A549 (cell line): ENCODE data around the gene DMGDH. TPM values are rescaled to one million over a fixed set of nuclear protein-coding genes. Genes with fewer than 3 reads are reported as not detected.

ENCODE experiments used
- ATAC-seq, 2 experiments: fragments of 200-7000 bp in 1 of 2; fragments of >200 bp in 1 of 2; cut with Nextera tagmentation in 1 of 2; cut with Tn5 transposase in 1 of 2; 3 replicates each; pipeline versions ENCODE4 v1.8.0 to v1.9.1; 2018 to 2020; ENCODE audit warnings: mild to moderate bottlenecking in 1 of 2, moderate library complexity in 1 of 2
- CTCF ChIA-PET: fragments of 300-600 bp; sonication (Branson Sonifier 250); formaldehyde crosslinking; extraction: SDS; loops from one replicate; lab custom pipeline; 2021; ENCODE audit warnings: antibody characterized with exemption, inconsistent platforms; lab: Yijun Ruan, JAX
- POLR2A ChIA-PET: fragments of 350-600 bp; formaldehyde crosslinking; extraction: SDS; loops from one replicate; lab custom pipeline; 2021; ENCODE audit warnings: antibody characterized with exemption, inconsistent platforms; lab: Yijun Ruan, JAX
- DNase-seq, 2 experiments: peaks; one replicate each; pipeline versions ENCODE4 v3.0.0 to v3.0.0-alpha.2; 2011 to 2016; ENCODE audit warnings: low read depth in 1 of 2, low spot score in 1 of 2
- FAIRE-seq: peaks from 2 replicates; lab custom pipeline; 2011; peaks lifted over from hg19 to GRCh38; lab: Jason Lieb, UNC
- H3K27ac ChIP-seq, 2 experiments: fragments of >200 bp; sonication (Bioruptor Twin); formaldehyde crosslinking; 3 replicates each; pipeline ENCODE4 v1.5.1; 2016 to 2017
- H3K4me1 ChIP-seq: fragments of >200 bp; sonication (Bioruptor Twin); formaldehyde crosslinking; 3 replicates; pipeline ENCODE4 v1.6.1; 2016
- H3K4me2 ChIP-seq: fragments of >200 bp; sonication (Bioruptor Twin); formaldehyde crosslinking; 3 replicates; pipeline ENCODE4 v1.6.1; 2016
- H3K4me3 ChIP-seq: fragments of >200 bp; sonication (Bioruptor Twin); formaldehyde crosslinking; 3 replicates; pipeline ENCODE4 v1.5.1; 2016
- H3K9me3 ChIP-seq: fragments of >200 bp; sonication (Bioruptor Twin); formaldehyde crosslinking; 3 replicates; pipeline ENCODE4 v1.6.1; 2016
- BCL3 ChIP-seq: fragments of >200 bp; sonication (Bioruptor Twin); formaldehyde crosslinking; IDR thresholded peaks from 3 replicates; pipeline ENCODE4 v1.6.1; 2016
- CBX2 ChIP-seq: fragments of 200-600 bp; sonication (generic); IDR thresholded peaks from 2 replicates; pipeline ENCODE4 v1.6.1; 2016; ENCODE audit warnings: low read depth, mild to moderate bottlenecking, borderline replicate concordance
- CBX8 ChIP-seq: fragments of 200-600 bp; sonication (generic); IDR thresholded peaks from 2 replicates; pipeline ENCODE4 v1.6.1; 2016
- CHD2 ChIP-seq: fragments of 150-350 bp; IDR thresholded peaks from 2 replicates; pipeline ENCODE4 v1.6.1; 2014; ENCODE audit warnings: low read length; ENCODE audit not compliant: partially characterized antibody
- CHD4 ChIP-seq: fragments of 200-600 bp; sonication (generic); IDR thresholded peaks from 2 replicates; pipeline ENCODE4 v1.6.1; 2016; ENCODE audit warnings: antibody characterized with exemption, mild to moderate bottlenecking, borderline replicate concordance
- EHF ChIP-seq: fragments of 250-450 bp; sonication (Bioruptor Pico); IDR thresholded peaks from 2 replicates; pipeline ENCODE4 v1.5.0; 2020; ENCODE audit warnings: mild to moderate bottlenecking
- EHMT2 ChIP-seq: fragments of 200-600 bp; sonication (generic); IDR thresholded peaks from 2 replicates; pipeline ENCODE4 v1.6.1; 2016; ENCODE audit warnings: antibody characterized with exemption, low read depth, mild to moderate bottlenecking, moderate library complexity
- EP300 ChIP-seq, 2 experiments: fragments of >200 bp; sonication (Bioruptor Twin); formaldehyde crosslinking; IDR thresholded peaks; 2 replicates in 1 of 2; 3 replicates in 1 of 2; pipeline ENCODE4 v1.6.1; 2016 to 2017
- ESRRA ChIP-seq: fragments of 150-350 bp; IDR thresholded peaks from 2 replicates; pipeline ENCODE4 v1.6.1; 2014; ENCODE audit warnings: mild to moderate bottlenecking, low read length, borderline replicate concordance
- FOXS1 ChIP-seq: fragments of 250-450 bp; sonication (Bioruptor Pico); IDR thresholded peaks from 2 replicates; pipeline ENCODE4 v1.5.0; 2020; ENCODE audit warnings: mild to moderate bottlenecking, moderate library complexity
- GATA3 ChIP-seq: IDR thresholded peaks from 2 replicates; pipeline ENCODE4 v1.6.1; 2012; ENCODE audit warnings: borderline replicate concordance
- HDAC2 ChIP-seq: fragments of 200-600 bp; sonication (generic); IDR thresholded peaks from 2 replicates; pipeline ENCODE4 v1.6.1; 2016
- HEYL ChIP-seq: fragments of 250-450 bp; sonication (Bioruptor Pico); IDR thresholded peaks from 2 replicates; pipeline ENCODE4 v1.8.0; 2021; ENCODE audit warnings: mild to moderate bottlenecking, moderate library complexity
- JUN ChIP-seq, 2 experiments: fragments of >200 bp; sonication (Bioruptor Twin); formaldehyde crosslinking; IDR thresholded peaks; 2 replicates in 1 of 2; 3 replicates in 1 of 2; pipeline ENCODE4 v1.6.1; 2016 to 2017
- KDM5A ChIP-seq: fragments of 200-600 bp; sonication (generic); IDR thresholded peaks from 2 replicates; pipeline ENCODE4 v1.6.1; 2016; ENCODE audit warnings: antibody characterized with exemption, mild to moderate bottlenecking
- MAFK ChIP-seq: fragments of 450-650 bp; IDR thresholded peaks from 2 replicates; pipeline ENCODE4 v1.6.1; 2014; ENCODE audit not compliant: partially characterized antibody
- MYC ChIP-seq: IDR thresholded peaks from 2 replicates; pipeline ENCODE4 v1.6.1; 2012; ENCODE audit warnings: mild to moderate bottlenecking, inconsistent platforms, low read length, improper control_type of control experiment, borderline replicate concordance
- NR3C1 ChIP-seq: fragments of >200 bp; sonication (Bioruptor Twin); formaldehyde crosslinking; IDR thresholded peaks from 3 replicates; pipeline ENCODE4 v1.6.1; 2017
- POLR2A ChIP-seq: IDR thresholded peaks from 2 replicates; pipeline ENCODE4 v1.6.1; 2012; ENCODE audit warnings: mild to moderate bottlenecking, low read length
- POLR2AphosphoS2 ChIP-seq: conservative IDR thresholded peaks from 2 replicates; pipeline ENCODE4 v1.6.1; 2012; ENCODE audit warnings: low read length, improper control_type of control experiment, inconsistent platforms
- RCOR1 ChIP-seq: fragments of 150-350 bp; IDR thresholded peaks from 2 replicates; pipeline ENCODE4 v1.6.1; 2014; ENCODE audit warnings: antibody characterized with exemption, low read length, low read depth
- RFX5 ChIP-seq: fragments of 450-650 bp; IDR thresholded peaks from 2 replicates; pipeline ENCODE4 v1.7.1; 2014; ENCODE audit warnings: antibody characterized with exemption, mild to moderate bottlenecking, moderate library complexity
- RNF2 ChIP-seq: fragments of 200-600 bp; sonication (generic); IDR thresholded peaks from 2 replicates; pipeline ENCODE4 v1.6.1; 2016; ENCODE audit warnings: low read depth, mild to moderate bottlenecking, antibody characterized with exemption, moderate library complexity, borderline replicate concordance
- SREBF2 ChIP-seq: fragments of 450-650 bp; IDR thresholded peaks from 2 replicates; pipeline ENCODE4 v1.6.1; 2014; ENCODE audit warnings: mild to moderate bottlenecking, moderate library complexity
- ZFP36 ChIP-seq: fragments of 450-650 bp; IDR thresholded peaks from 2 replicates; pipeline ENCODE4 v1.6.1; 2014; ENCODE audit warnings: borderline replicate concordance; ENCODE audit not compliant: partially characterized antibody
- WGBS: methylation state at CpG from one replicate; pipeline ENCODE4 v1.1.6; 2017; ENCODE audit errors: missing lambda C conversion rate; 5-methylcytosine and 5-hydroxymethylcytosine counted together
- polyA plus RNA-seq, 4 experiments: library from polyadenylated mRNA; depleted of rRNA in 3 of 4; stranded (reverse); fragments of >200 nt; fragmentation: RNase III in 1 of 4; extraction: RNeasy Plus Mini Kit Qiagen cat#74134 plus additional on column Dnase treatment in 1 of 4; gene quantifications; 2 replicates in 3 of 4; 3 replicates in 1 of 4; pipeline ENCODE4 v1.2.3, GENCODE V29; 2011 to 2017
- TF ChIP-seq, protein P1 (sequence below): fragments of 150-350 bp; IDR thresholded peaks from 2 replicates; pipeline ENCODE4 v1.6.1; 2014; ENCODE audit warnings: low read depth, mild to moderate bottlenecking, low read length
- TF ChIP-seq, protein P2 (sequence below): fragments of 200-600 bp; sonication (generic); IDR thresholded peaks from 2 replicates; pipeline ENCODE4 v1.6.1; 2016; ENCODE audit warnings: antibody characterized with exemption, mild to moderate bottlenecking, moderate library complexity

The DMGDH gene
- polyA plus RNA-seq, 2 of the 4 experiments (the other 2 are of a cell fraction): 2.2 TPM; not detected in 1

DNA sequence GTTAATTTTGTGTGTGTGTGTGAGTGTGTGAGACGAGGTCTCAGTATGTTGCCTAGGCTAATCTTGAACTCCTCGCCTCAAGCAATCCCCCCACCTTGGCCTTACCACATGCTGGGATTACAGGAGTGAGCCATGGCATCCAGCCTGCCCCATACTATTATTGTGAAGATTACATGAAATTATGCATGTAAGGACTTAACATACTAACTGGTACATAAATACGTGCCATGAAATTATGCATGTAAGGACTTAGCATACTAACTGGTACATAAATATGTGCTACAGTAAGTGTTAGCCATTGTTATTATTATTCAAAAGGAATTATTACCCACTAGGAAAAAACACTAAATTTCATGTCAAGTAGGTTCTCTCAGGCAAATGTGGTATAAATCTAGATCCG lies 16.2 kb downstream of the DMGDH start:
- DNase-seq (no peak), FAIRE-seq (no peak)

DNA sequence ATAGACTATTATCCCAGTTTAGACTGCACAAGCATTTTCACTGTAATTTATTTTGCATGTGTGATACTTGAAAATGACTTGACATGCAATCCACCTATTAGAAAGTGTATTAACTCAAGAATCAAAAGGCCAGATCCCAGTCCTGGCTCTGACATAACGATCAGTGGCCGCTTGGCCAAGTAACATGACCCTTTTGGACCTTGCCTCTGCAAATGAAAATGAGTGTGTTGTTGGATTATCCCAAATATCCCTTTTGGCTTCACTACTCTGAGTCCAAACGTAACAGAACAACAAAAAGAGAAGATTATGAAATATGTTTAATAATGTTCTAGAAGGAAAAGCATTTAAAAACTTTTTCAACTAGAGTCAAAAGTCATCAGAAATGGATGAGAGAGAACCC lies 19.0 kb downstream of the DMGDH start:
- no peak for ATAC-seq
- POLR2A ChIA-PET: no interaction called here
- Histone ChIP-seq H3K27ac (no peak overlapping the region), H3K4me1 (no peaks in the 10 kb centered on the region)
- no peak for TF ChIP-seq HDAC2
- no peak for TF ChIP-seq MYC
- no peak for TF ChIP-seq CHD4
- TF ChIP-seq RFX5: no peak
- no peak for TF ChIP-seq HEYL
- no peak for TF ChIP-seq EHMT2
- no peak for TF ChIP-seq POLR2A
- TF ChIP-seq, all 56 proteins: peak for 0
- no peak for DNase-seq
- 31% methylated on average over 3 of the region's 3 CpGs for WGBS
- Histone ChIP-seq H3K4me2 (no peak overlapping the region), H3K9me3 (peaks cover 4% of the 10 kb centered on the region; the same call in 1 of the 3 replicates), H3K4me3 (no peak overlapping the region)
- CTCF ChIA-PET: no interaction called here
- no peak for FAIRE-seq

More for the DNA sequence above, 16.2 kb downstream of the DMGDH start:
- POLR2A ChIA-PET: no interaction called here
- CTCF ChIA-PET: interaction anchor here (0.6 kb wide), 1 partner anchor 25 kb away, joined by 3 read pairs; no protein-coding TSS in a partner anchor
- H3K4me2 ChIP-seq: no peak overlapping the region
- no peak overlapping the region for H3K4me3 ChIP-seq
- no peaks in the 10 kb centered on the region for H3K4me1 ChIP-seq
- ATAC-seq: no peak
- peaks cover 4% of the 10 kb centered on the region; the same call in 1 of the 3 replicates for H3K9me3 ChIP-seq
- WGBS: 31% methylated on average over 4 of the region's 4 CpGs
- no peak overlapping the region for H3K27ac ChIP-seq
- TF ChIP-seq CBX2 (no peak), RNF2 (no peak), POLR2AphosphoS2 (no peak), BCL3 (no peak), SREBF2 (no peak)
- TF ChIP-seq, protein P1, sequence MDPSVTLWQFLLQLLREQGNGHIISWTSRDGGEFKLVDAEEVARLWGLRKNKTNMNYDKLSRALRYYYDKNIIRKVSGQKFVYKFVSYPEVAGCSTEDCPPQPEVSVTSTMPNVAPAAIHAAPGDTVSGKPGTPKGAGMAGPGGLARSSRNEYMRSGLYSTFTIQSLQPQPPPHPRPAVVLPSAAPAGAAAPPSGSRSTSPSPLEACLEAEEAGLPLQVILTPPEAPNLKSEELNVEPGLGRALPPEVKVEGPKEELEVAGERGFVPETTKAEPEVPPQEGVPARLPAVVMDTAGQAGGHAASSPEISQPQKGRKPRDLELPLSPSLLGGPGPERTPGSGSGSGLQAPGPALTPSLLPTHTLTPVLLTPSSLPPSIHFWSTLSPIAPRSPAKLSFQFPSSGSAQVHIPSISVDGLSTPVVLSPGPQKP: no peak

DNA sequence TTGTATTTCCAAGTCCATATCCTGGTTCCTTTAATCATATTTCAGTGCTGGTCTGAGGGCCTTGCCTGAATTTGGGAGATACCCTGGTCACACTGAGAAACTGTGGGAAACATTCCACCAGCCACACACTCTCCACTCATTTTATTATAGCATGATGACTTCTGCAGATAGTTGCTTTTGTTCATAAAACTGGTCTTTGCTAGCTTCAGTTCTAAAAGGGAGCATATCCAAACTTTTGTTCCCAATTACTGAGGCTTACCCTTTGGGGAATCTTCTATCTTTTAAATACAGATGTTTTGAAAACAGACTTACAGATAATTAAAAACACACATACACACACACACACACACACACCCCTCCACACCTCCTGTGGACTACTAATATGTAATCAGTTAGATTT lies 21.0 kb downstream of the DMGDH start:
- ChIA-PET POLR2A (no interaction called here), CTCF (interaction anchor here (0.6 to 2.7 kb wide), 2 partner anchors 27 to 69 kb away, joined by 3 to 12 read pairs; no protein-coding TSS in a partner anchor)
- H3K4me3 ChIP-seq: no peak overlapping the region
- no peaks in the 10 kb centered on the region for H3K4me1 ChIP-seq
- H3K27ac ChIP-seq: no peak overlapping the region
- H3K9me3 ChIP-seq: peaks cover 4% of the 10 kb centered on the region; the same call in 1 of the 3 replicates
- DNase-seq (no peak), ATAC-seq (no peak), FAIRE-seq (no peak)
- TF ChIP-seq GATA3: no peak
- no peak for TF ChIP-seq RCOR1
- no peak for TF ChIP-seq FOXS1 (CRISPR knock-in tag)
- no peak for TF ChIP-seq EP300 (IDR thresholded peaks at IDR 0.05)
- TF ChIP-seq POLR2AphosphoS2: no peak
- TF ChIP-seq ZFP36: no peak
- no peak for TF ChIP-seq CBX8
- no peak for TF ChIP-seq NR3C1
- no peak for TF ChIP-seq CHD2
- no peak overlapping the region for H3K4me2 ChIP-seq

DNA sequence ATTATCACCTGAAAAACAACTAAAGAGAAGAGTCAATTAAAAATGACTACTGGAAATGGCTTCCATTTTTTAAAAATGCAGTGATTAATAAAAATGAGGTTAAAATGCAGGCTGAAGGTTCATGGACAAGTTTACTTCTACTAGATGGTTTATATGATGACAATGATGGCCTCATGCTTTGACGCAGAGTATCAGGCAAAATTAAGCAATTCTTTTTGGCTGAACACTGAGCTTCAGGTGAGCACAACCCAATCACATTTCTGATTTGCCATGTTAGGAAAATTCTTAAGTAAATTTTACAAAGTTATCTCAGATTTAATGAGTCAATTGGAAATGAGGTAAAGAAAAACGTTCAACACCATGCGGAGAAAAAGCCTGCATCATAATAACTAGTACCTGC lies 22.3 kb downstream of the DMGDH start:
- Histone ChIP-seq H3K27ac (no peak overlapping the region), H3K4me2 (no peak overlapping the region), H3K9me3 (peaks cover 2% of the 10 kb centered on the region; the same call in 1 of the 3 replicates), H3K4me3 (no peak overlapping the region), H3K4me1 (no peaks in the 10 kb centered on the region)
- 68% methylated on average over 3 of the region's 3 CpGs for WGBS
- ATAC-seq: no peak
- DNase-seq: no peak
- POLR2A ChIA-PET: no interaction called here
- CTCF ChIA-PET: interaction anchor here (0.8 to 2.8 kb wide), 4 partner anchors 22 to 418 kb away, joined by 4 to 12 read pairs (median 8); no protein-coding TSS in a partner anchor
- no peak for FAIRE-seq
- no peak for TF ChIP-seq ESRRA
- TF ChIP-seq MAFK: no peak
- no peak for TF ChIP-seq CHD2
- TF ChIP-seq KDM5A: no peak
- no peak for TF ChIP-seq CHD4
- TF ChIP-seq CBX8: no peak
- no peak for TF ChIP-seq MYC
- TF ChIP-seq POLR2AphosphoS2: no peak
- TF ChIP-seq JUN (IDR thresholded peaks at IDR 0.05): no peak
- TF ChIP-seq EHF (CRISPR knock-in tag): no peak
- TF ChIP-seq ZFP36: no peak
- TF ChIP-seq, protein P2, sequence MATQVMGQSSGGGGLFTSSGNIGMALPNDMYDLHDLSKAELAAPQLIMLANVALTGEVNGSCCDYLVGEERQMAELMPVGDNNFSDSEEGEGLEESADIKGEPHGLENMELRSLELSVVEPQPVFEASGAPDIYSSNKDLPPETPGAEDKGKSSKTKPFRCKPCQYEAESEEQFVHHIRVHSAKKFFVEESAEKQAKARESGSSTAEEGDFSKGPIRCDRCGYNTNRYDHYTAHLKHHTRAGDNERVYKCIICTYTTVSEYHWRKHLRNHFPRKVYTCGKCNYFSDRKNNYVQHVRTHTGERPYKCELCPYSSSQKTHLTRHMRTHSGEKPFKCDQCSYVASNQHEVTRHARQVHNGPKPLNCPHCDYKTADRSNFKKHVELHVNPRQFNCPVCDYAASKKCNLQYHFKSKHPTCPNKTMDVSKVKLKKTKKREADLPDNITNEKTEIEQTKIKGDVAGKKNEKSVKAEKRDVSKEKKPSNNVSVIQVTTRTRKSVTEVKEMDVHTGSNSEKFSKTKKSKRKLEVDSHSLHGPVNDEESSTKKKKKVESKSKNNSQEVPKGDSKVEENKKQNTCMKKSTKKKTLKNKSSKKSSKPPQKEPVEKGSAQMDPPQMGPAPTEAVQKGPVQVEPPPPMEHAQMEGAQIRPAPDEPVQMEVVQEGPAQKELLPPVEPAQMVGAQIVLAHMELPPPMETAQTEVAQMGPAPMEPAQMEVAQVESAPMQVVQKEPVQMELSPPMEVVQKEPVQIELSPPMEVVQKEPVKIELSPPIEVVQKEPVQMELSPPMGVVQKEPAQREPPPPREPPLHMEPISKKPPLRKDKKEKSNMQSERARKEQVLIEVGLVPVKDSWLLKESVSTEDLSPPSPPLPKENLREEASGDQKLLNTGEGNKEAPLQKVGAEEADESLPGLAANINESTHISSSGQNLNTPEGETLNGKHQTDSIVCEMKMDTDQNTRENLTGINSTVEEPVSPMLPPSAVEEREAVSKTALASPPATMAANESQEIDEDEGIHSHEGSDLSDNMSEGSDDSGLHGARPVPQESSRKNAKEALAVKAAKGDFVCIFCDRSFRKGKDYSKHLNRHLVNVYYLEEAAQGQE: no peak
